D341Med (cell line): ENCODE results near the gene STK24.

ENCODE experiments used
- DNase-seq: peaks from one replicate; pipeline ENCODE4 v3.0.0; 2012; ENCODE audit warnings: low spot score

Gene STK24

GRCh38 chr13:98510156-98510509 lies 66.8 kb downstream of the STK24 start:
- DNase-seq: no peak

DNA sequence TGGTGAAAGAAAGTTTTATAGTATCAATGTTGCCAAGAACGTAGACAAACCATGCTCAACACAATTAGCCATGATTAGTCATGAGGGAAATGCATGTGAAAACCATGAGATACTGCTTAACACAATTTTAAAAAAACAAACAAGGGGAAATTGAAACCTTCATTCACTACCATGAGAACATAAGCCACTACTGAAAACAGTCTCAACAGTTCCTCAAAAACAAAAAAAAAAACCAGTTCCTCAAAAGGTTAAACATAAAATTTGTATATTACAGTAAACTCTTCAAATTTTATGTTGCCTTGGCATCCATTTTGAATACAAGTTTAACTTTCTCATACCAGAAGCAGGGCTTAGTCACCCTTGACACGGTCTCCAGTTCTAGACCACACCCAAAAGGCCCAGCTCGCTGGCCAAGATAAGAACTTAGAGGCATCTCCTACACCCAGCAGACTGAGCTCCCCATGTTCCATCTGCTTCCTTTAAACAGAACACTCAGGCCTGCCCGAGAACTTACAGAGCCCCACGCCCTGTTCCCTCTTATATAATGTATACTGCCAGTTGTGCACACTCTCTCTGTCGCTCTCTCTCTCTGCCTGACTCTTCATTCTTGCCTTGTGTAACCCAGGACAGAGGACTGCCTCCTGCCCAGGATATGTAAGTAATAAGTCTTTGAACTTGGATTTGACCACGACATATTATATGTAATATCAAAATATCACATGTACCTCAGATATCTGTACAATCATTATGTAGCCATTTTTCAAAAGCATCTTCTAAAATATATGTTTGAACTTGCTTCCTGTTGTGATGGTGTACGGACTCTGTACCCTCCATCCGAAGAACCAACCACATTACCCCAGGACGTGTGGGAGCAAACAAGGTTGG lies 67.4 kb downstream of the STK24 start:
- no peak for DNase-seq

DNA sequence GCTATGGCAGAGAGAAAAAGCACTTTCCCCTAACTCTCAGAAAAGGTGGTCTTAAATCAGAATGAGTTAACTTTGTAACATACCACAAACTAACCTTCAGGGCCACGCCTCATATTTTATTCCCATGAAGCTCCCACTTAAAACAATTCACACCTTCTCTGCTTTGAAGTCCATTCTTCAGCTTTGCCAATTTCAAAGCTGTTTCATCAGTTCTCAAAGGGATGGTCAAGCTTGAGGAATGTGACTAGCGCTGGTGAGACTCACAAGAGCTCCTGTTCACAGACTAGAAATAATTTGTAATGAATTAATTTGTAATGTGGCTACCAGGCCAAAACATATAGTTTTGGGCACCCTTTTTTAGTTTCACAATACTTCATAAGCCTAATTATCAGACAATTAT lies 68.2 kb downstream of the STK24 start:
- no peak for DNase-seq

DNA sequence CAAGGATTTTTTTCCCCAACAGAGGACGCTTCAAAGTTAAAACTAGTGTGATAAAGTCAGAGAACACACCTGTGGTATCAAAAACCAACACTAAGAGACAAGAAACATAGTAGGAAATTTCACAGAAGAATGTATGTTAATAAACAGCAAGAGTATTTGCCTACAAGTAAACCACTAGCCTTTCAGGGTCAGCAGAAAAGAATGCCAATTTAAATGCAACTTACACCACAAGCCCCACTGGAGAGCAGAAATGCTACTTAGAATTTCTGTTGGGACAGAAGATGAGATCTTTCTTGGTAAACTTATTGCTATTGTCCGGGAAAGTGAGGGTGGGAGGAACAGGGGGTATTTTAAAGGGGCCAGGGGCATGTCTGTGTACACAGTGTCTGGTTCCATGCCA lies 68.6 kb downstream of the STK24 start:
- no peak for DNase-seq

- DNase-seq: peak; percentile 49
These were observed 69.6 kb downstream of the STK24 start for GRCh38 chr13:98507282-98507797.

GRCh38 chr13:98506728-98507230 lies 70.1 kb downstream of the STK24 start:
- DNase-seq: no peak

DNA sequence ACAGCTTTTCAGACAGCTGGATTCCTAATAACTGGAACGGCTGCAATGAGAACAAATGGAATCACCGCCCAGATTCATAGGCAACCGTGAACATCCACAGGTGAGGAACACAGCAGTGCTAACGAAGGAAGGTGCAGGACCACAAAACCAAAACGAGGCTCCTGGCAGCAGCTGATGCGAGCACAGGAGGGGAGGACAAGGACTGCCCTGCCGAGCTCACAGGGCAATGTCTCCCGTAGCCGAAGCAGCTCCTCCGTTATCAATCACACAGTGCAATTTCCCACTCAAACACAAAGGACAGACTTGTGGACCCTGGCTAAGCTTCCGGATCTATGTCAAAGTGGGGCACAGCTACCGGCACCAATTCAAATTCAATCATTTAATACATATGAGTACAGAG lies 70.6 kb downstream of the STK24 start:
- no peak for DNase-seq

DNA sequence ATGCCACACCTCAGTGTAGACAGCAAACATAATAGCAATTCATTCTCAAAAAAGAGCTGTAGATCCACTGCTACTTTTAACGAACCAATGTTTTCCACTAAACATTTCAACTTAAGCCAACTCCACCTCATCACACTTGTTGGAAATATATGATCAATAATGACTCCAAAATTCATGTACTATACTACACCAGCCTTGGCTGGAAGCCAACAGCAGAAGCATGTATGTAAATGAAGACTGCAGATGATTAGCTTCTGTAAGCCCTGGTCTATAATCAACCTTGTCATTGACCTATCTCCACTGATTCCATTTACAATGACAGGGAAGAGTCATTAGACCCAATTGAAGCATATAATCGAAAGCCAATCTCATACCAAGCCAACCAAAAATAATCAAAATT lies 71.7 kb downstream of the STK24 start:
- no peak for DNase-seq

DNA sequence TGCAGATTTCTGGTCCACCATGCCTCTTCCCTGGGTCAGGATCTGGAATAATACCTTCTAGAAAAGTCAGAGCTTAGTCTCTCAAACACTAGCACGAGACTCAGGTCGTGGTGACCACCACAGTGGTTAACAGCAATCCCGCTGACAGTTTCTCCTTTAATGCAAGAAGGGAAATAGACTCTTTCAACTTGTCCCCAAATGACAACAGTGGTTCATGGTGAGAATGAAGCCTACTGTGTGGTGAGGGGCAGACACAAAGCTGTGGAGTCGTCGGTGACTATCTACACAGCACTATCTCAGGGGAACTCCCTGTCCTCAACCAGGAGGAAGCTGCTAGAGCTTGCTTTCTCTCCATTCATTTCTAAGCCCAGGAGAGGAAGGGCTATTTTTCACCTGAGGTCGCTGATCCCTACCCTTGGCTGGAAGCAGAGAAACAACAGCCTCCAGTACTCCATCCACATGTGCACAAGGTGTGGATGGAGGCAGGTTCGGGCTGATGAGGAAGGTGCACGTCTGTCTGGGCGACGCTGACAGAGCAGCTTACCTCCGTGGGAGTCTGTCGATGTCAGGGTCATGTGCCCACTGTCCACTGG lies 72.4 kb downstream of the STK24 start:
- DNase-seq: no peak

DNA sequence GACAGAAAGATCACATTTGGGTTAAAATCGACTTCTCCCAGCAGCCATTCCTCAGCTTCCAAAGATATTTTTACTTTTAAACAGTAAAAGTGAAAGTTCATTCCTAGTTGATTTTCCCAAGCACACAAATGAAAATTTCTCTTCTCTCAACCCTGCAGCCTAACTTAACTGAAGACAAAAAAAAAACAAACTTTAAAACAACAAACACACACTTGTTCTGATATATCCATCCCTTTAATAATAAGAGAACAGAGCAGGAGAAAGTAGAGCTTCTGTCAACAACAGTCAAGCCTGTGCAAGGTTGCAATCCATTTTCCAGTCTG lies 72.9 kb downstream of the STK24 start:
- no peak for DNase-seq

GRCh38 chr13:98503175-98504028 lies 73.5 kb downstream of the STK24 start:
- no peak for DNase-seq

GRCh38 chr13:98500963-98501421 lies 75.9 kb downstream of the STK24 start:
- no peak for DNase-seq

GRCh38 chr13:98496966-98497365 lies 79.9 kb downstream of the STK24 start:
- DNase-seq: no peak

- no peak for DNase-seq
These were observed 80.5 kb downstream of the STK24 start for GRCh38 chr13:98496479-98496791.

GRCh38 chr13:98495627-98496478 lies 81.1 kb downstream of the STK24 start:
- DNase-seq: no peak

GRCh38 chr13:98494769-98495168 lies 82.1 kb downstream of the STK24 start:
- no peak for DNase-seq

DNA sequence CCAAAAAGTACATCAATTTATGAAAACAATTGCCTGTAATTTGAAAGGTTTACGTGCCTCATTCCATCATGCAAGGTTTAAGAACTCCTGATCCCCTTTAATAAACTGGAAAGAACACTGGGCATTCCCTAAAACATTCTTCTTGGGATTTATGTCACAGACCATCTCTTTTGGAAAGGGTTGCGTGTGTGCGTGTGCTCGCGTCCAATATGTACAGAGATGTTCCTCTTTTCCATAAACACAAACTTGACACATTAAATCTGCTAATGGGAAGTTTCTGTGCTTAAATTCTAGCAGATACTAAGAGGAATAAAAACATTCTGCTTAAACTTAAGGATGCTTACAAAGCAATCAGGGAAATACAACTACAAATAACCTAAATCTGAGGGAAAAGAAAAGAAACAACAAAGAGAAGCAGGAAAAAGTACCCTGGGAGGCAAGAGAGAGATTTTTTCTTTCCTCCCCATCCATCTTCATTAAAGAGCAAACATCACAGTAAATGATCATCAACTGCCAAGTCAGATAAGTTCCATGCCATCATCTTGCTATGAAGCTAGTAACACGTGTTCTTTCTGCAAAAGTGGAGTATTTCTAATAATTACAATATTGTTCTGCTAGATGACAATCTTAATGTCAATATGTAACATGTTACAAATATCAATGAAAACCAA lies 83.7 kb downstream of the STK24 start:
- DNase-seq: no peak

- no peak for DNase-seq
These were observed 84.4 kb downstream of the STK24 start for GRCh38 chr13:98492335-98493041.

GRCh38 chr13:98490866-98491265 lies 86.0 kb downstream of the STK24 start:
- no peak for DNase-seq

DNA sequence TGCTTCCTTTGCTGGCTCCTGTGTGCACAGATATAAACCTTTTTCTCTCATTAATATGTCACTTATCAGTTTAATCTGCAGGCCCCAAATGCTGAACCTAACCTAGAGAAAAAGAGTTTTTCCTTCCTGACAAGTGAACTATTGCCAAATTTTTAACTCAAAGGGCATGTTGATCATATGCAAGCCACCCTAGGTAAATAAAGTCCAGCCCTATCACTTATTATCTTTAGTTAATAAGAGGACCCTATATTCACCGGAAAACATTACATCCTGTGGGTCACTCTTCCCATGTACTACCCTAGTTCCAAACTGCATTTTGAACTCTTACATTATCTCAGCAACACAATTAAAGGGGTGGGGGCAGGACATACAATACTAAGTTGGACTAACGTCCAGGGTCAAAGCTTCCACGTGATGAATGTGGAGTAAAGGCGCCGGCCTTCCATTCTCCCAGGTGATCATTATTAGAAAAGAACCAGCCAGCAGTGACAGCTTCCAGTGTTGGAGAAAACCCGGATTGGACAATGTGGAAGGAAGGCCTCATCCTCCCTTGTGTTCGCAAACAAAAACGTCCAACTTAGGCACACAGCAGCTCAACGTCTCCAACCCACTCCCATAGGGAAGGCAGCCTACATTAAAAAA lies 86.6 kb downstream of the STK24 start:
- DNase-seq: no peak
